Middle frontal gyrus (tissue), 1 donor: Measurements from ENCODE around the gene SCARB1.
A peak's percentile ranks its signal among the peaks of the same experiment; 100 is the strongest.

Experiments used
- DNase-seq: peaks from one replicate; pipeline ENCODE4 v3.0.0-alpha.2; 2015; ENCODE audit warnings: low spot score; ENCODE audit errors: extremely low spot score

Gene SCARB1

GRCh38 chr12:124762384-124762783, 101.3 kb downstream of the SCARB1 start:
- DNase-seq, result no peak

- DNase-seq, result peak; percentile 15
Observed at GRCh38 chr12:124761871-124762270, 101.8 kb downstream of the SCARB1 start.

- no peak for DNase-seq
Observed at GRCh38 chr12:124761056-124761455, 102.6 kb downstream of the SCARB1 start.

GRCh38 chr12:124760560-124760959, 103.1 kb downstream of the SCARB1 start:
- no peak for DNase-seq

- no peak for DNase-seq
Observed at GRCh38 chr12:124759841-124760503, 103.7 kb downstream of the SCARB1 start.

GRCh38 chr12:124758266-124759220, 105.1 kb downstream of the SCARB1 start:
- no peak for DNase-seq

- DNase-seq, result no peak
Observed at GRCh38 chr12:124757329-124757728, 106.3 kb downstream of the SCARB1 start.

GRCh38 chr12:124756760-124757159, 106.9 kb downstream of the SCARB1 start:
- no peak for DNase-seq

GRCh38 chr12:124756166-124756565, 107.5 kb downstream of the SCARB1 start:
- no peak for DNase-seq

GRCh38 chr12:124755801-124756148, 107.9 kb downstream of the SCARB1 start:
- DNase-seq, result no peak

GRCh38 chr12:124754949-124755800, 108.5 kb downstream of the SCARB1 start:
- peak; percentile 62 for DNase-seq

- DNase-seq, result no peak
Observed at GRCh38 chr12:124754491-124754890, 109.2 kb downstream of the SCARB1 start.

- DNase-seq, result no peak
Observed at GRCh38 chr12:124753993-124754392, 109.7 kb downstream of the SCARB1 start.

GRCh38 chr12:124753228-124753591, 110.5 kb downstream of the SCARB1 start:
- DNase-seq, result no peak

- no peak for DNase-seq
Observed at GRCh38 chr12:124752437-124753227, 111.0 kb downstream of the SCARB1 start.

- no peak for DNase-seq
Observed at GRCh38 chr12:124751654-124752355, 111.9 kb downstream of the SCARB1 start.

- no peak for DNase-seq
Observed at GRCh38 chr12:124750787-124751471, 112.7 kb downstream of the SCARB1 start.

GRCh38 chr12:124750149-124750656, 113.5 kb downstream of the SCARB1 start:
- DNase-seq, result no peak

- no peak for DNase-seq
Observed at GRCh38 chr12:124749725-124750124, 113.9 kb downstream of the SCARB1 start.
